HG03442 (cell line): ENCODE results near the gene MYH14.

Experiments used
- ATAC-seq: cut with Tn5 transposase; IDR thresholded peaks from one replicate; pipeline ENCODE4 v1.9.1; 2021; ENCODE audit warnings: mild to moderate bottlenecking, moderate library complexity; ENCODE audit not compliant: unreplicated experiment

Gene MYH14

DNA sequence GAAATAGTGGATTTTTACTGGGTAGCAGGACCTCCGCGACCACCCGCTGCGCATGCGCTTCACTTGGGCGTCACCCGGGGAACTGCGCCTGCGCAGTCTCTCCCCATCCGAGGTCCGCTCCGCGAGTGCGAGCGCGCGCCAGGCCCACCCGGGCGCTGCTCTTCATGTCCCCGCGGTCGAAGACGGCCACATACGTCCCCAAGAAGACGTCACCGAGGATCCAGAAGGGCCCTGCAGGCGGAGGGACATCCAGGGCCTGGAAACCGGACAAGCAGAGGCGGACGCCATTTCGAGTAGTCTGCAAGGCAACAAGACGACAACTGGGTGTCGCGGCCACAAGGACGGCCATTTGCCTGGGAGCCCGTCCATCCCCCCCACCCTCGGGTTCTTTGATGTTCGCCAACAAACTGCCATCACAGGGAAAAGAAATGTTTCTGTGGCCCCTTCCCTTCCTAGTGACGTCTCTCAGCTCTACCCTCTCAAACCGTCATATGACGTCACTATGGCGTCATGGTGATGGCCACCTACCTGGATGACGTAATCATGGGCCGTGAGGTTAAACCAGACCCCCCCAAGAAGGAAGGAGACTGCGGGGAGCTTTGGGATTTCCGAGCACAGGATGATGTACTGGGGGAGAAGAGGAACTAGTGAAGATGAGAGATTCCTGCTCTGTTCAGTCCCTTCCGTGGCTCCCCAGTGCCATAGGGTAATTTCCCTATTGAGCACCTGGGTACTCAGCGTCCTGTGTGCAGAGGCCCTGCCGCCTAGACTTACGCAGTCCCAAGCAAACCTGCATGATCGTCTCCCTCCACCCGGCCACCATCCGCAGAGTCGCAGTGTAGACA, 155.3 kb downstream of the MYH14 start:
- peak; percentile 42 for ATAC-seq

DNA sequence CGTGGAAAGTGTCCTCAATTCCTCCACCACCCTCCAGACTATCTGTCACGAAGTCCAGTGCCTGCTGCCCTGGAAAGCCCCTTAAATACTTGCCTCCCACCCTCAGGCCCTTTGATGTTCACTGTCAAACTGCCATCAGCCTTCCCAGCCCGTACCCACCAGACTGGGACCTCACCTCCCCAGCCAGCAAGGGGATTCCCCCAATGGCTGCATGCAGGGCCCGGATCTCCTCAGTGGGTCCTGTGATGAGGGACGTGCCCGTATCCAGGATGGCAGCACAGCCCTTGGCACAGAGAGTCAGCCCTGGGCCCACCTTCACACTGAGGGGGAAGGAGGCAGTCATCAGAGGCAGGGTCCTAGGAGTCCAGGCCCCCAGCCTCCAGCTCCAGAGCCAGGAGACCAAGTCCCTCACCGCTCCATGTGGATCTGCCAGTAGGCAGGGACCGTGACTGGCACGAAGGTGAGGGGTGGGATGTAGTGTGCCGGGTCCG, 156.0 kb downstream of the MYH14 start:
- no peak for ATAC-seq
